ENCODE measurements around the gene YOD1. TPM values are rescaled to one million over a fixed set of nuclear protein-coding genes. Genes with fewer than 3 reads are reported as not detected.

Gene YOD1
- total and polyA plus RNA-seq, 10 of the 15 experiments (the other 5 are each of a cell fraction or from before 2014, with no cell fraction given): 2.1 to 7.9 (median 5.0) TPM

GRCh38 chr1:207055386-207056001 lies 4.5 kb upstream of the YOD1 start (continued):
- no peak for TF ChIP-seq ZBTB11 (CRISPR knock-in tag; IDR thresholded peaks at IDR 0.05)

- intact Hi-C loops (cut with micrococcal nuclease; ENCODE audit: unreplicated experiment) (loop anchor here (5.0 kb wide), 1 partner anchor 122 kb away; no protein-coding TSS in a partner anchor), in situ Hi-C loops (cut with MboI) (no loop called here)
- Histone ChIP-seq H3K4me2 (ENCODE audit: control insufficient read depth, insufficient read depth) (peak overlapping the region; percentile 26), H4K20me1 (ENCODE audit: control insufficient read depth, insufficient read depth) (no peaks in the 10 kb centered on the region), H3K4me3 (no peak overlapping the region), H3K9me3 (replicated peaks; ENCODE audit: control insufficient read depth, insufficient read depth, low read length) (no peaks in the 10 kb centered on the region; the same call in 2 of the 3 replicates), H3K36me3 (ENCODE audit: control insufficient read depth in 2 of 2, insufficient read depth in 2 of 2, low read length in 1 of 2) (no peaks in the 10 kb centered on the region), H2AFZ (ENCODE audit: control insufficient read depth, low read depth, low read length) (peak overlapping the region; percentile 46), H3K9ac (ENCODE audit: control insufficient read depth, insufficient read depth, low read length) (no peak overlapping the region), H3K27me3 (replicated peaks in 1 of 2; ENCODE audit: control insufficient read depth in 2 of 2, insufficient read depth in 2 of 2, low read length in 1 of 2) (no peaks in the 10 kb centered on the region), H3K27ac (ENCODE audit: control insufficient read depth, insufficient read depth) (no peak overlapping the region), H3K79me2 (ENCODE audit: control insufficient read depth, insufficient read depth, low read length) (peaks cover 13% of the 10 kb centered on the region), H3K4me1 (ENCODE audit: control insufficient read depth, insufficient read depth, low read length) (peaks cover 21% of the 10 kb centered on the region)
- WGBS (ENCODE audit: insufficient coverage, insufficient replicate concordance, low lambda C conversion rate, missing lambda C conversion rate): 0% methylated on average over 2 of the region's 2 CpGs
- no peak for DNase-seq (ENCODE audit: low read depth, low spot score)
- CTCF ChIA-PET: interaction anchor here (1.2 to 2.8 kb wide), 4 partner anchors 9 to 26 kb away, joined by 3 to 12 read pairs (median 4); no protein-coding TSS in a partner anchor
- SMC1A ChIA-PET (ENCODE audit: uncharacterized antibody, unreplicated experiment): interaction anchor here (0.9 to 2.3 kb wide), 4 partner anchors 16 to 351 kb away, joined by 3 to 10 read pairs (median 4); no protein-coding TSS in a partner anchor
- no peak for ATAC-seq
- RAD21 ChIA-PET (ENCODE audit: unreplicated experiment): no interaction called here
- no peak for FAIRE-seq
- POLR2A ChIA-PET: no interaction called here
- no TSS peak for BruUV-seq (replicated peaks)
- TF ChIP-seq IKZF1 (conservative IDR thresholded peaks at IDR 0.05): no peak
- no peak for TF ChIP-seq ZNF207 (IDR thresholded peaks at IDR 0.05; ENCODE audit: borderline replicate concordance)
- TF ChIP-seq HDAC2 (IDR thresholded peaks at IDR 0.05): no peak
- TF ChIP-seq E2F8 (IDR thresholded peaks at IDR 0.05; ENCODE audit: low read depth, partially characterized antibody): no peak
- TF ChIP-seq FOS (IDR thresholded peaks at IDR 0.05; ENCODE audit: borderline replicate concordance, extremely low read depth, insufficient read length): no peak
- no peak for TF ChIP-seq KLF5 (IDR thresholded peaks at IDR 0.05; ENCODE audit: partially characterized antibody)
- TF ChIP-seq RELB (IDR thresholded peaks at IDR 0.05; ENCODE audit: low read depth): no peak
- no peak for TF ChIP-seq POLR2AphosphoS5 (IDR thresholded peaks at IDR 0.05; ENCODE audit: low read length)
- no peak for TF ChIP-seq SMARCA5 (IDR thresholded peaks at IDR 0.05)
- TF ChIP-seq STAT3 (IDR thresholded peaks at IDR 0.05; ENCODE audit: low read depth, low read length): no peak
- TF ChIP-seq TAF1 (IDR thresholded peaks at IDR 0.05; ENCODE audit: borderline replicate concordance, low read depth, low read length): no peak
- TF ChIP-seq ZNF217 (IDR thresholded peaks at IDR 0.05): no peak
- TF ChIP-seq CBFB (IDR thresholded peaks at IDR 0.05; ENCODE audit: low read depth): no peak
- no peak for TF ChIP-seq RCOR1 (conservative IDR thresholded peaks at IDR 0.05; ENCODE audit: low read depth, low read length)
- TF ChIP-seq ZNF24 (IDR thresholded peaks at IDR 0.05): no peak
These were observed 3.5 kb upstream of the YOD1 start for GRCh38 chr1:207054491-207054890.
